ENCODE measurements around the gene MRPL24. TPM values are rescaled to one million over a fixed set of nuclear protein-coding genes. Genes with fewer than 3 reads are reported as not detected.

Gene MRPL24
- total and polyA plus RNA-seq, 2 of the 13 experiments (the other 11 are each of a cell fraction or from before 2014, with no cell fraction given) = 38.1 to 42.9 TPM

- TF ChIP-seq, protein P1, sequence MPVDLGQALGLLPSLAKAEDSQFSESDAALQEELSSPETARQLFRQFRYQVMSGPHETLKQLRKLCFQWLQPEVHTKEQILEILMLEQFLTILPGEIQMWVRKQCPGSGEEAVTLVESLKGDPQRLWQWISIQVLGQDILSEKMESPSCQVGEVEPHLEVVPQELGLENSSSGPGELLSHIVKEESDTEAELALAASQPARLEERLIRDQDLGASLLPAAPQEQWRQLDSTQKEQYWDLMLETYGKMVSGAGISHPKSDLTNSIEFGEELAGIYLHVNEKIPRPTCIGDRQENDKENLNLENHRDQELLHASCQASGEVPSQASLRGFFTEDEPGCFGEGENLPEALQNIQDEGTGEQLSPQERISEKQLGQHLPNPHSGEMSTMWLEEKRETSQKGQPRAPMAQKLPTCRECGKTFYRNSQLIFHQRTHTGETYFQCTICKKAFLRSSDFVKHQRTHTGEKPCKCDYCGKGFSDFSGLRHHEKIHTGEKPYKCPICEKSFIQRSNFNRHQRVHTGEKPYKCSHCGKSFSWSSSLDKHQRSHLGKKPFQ (CRISPR knock-in tag; IDR thresholded peaks at IDR 0.05; ENCODE audit: insufficient replicate concordance) = no peak
- TF ChIP-seq ZNF878 (CRISPR knock-in tag; IDR thresholded peaks at IDR 0.05) (no peak), NFYC (CRISPR knock-in tag; IDR thresholded peaks at IDR 0.05) (no peak; the same call in 1 of the 2 replicates), ZSCAN29 (CRISPR knock-in tag; conservative IDR thresholded peaks at IDR 0.05) (no peak), TARDBP (CRISPR knock-in tag; IDR thresholded peaks at IDR 0.05) (0 out of 2 replicates have a peak, but pooled peaks have one; percentile 32), HOXA7 (CRISPR knock-in tag; IDR thresholded peaks at IDR 0.05) (no peak), MEIS1 (CRISPR knock-in tag; IDR thresholded peaks at IDR 0.05; ENCODE audit: borderline replicate concordance) (no peak), KLF9 (CRISPR knock-in tag; IDR thresholded peaks at IDR 0.05; ENCODE audit: low read depth) (no peak), AGO1 (IDR thresholded peaks at IDR 0.05; ENCODE audit: low read depth, low read length, poor library complexity, severe bottlenecking) (no peak), ZNF317 (CRISPR knock-in tag; IDR thresholded peaks at IDR 0.05) (no peak), SNRNP70 (IDR thresholded peaks at IDR 0.05; ENCODE audit: low read depth, low read length) (no peak), MZF1 (CRISPR knock-in tag; IDR thresholded peaks at IDR 0.05; ENCODE audit: borderline replicate concordance) (no peak), ZNF124 (CRISPR knock-in tag; IDR thresholded peaks at IDR 0.05) (no peak), MBD4 (IDR thresholded peaks at IDR 0.05; ENCODE audit: borderline replicate concordance, low read length) (no peak), ZFX (CRISPR knock-in tag; IDR thresholded peaks at IDR 0.05; ENCODE audit: low read depth) (no peak), ZNF329 (CRISPR knock-in tag; IDR thresholded peaks at IDR 0.05; ENCODE audit: low read depth) (no peak), BCLAF1 (IDR thresholded peaks at IDR 0.05) (no peak), ZNF292 (CRISPR knock-in tag; IDR thresholded peaks at IDR 0.05; ENCODE audit: borderline replicate concordance, low read depth) (no peak), ZNF788 (CRISPR knock-in tag; IDR thresholded peaks at IDR 0.05; ENCODE audit: borderline replicate concordance) (no peak), GABPB1 (CRISPR knock-in tag; IDR thresholded peaks at IDR 0.05) (no peak)
- TF ChIP-seq, protein P2, sequence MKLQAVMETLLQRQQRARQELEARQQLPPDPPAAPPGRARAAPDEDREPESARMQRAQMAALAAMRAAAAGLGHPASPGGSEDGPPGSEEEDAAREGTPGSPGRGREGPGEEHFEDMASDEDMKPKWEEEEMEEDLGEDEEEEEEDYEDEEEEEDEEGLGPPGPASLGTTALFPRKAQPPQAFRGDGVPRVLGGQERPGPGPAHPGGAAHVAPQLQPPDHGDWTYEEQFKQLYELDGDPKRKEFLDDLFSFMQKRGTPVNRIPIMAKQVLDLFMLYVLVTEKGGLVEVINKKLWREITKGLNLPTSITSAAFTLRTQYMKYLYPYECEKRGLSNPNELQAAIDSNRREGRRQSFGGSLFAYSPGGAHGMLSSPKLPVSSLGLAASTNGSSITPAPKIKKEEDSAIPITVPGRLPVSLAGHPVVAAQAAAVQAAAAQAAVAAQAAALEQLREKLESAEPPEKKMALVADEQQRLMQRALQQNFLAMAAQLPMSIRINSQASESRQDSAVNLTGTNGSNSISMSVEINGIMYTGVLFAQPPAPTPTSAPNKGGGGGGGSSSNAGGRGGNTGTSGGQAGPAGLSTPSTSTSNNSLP (IDR thresholded peaks at IDR 0.05; ENCODE audit: low read depth, low read length) = no peak
- TF ChIP-seq, protein P3, sequence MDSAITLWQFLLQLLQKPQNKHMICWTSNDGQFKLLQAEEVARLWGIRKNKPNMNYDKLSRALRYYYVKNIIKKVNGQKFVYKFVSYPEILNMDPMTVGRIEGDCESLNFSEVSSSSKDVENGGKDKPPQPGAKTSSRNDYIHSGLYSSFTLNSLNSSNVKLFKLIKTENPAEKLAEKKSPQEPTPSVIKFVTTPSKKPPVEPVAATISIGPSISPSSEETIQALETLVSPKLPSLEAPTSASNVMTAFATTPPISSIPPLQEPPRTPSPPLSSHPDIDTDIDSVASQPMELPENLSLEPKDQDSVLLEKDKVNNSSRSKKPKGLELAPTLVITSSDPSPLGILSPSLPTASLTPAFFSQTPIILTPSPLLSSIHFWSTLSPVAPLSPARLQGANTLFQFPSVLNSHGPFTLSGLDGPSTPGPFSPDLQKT (CRISPR knock-in tag; IDR thresholded peaks at IDR 0.05; ENCODE audit: borderline replicate concordance) = no peak
Measured at GRCh38 chr1:156689035-156689952, 51.6 kb downstream of the MRPL24 start (continued).

Measured in HepG2 (cell line).